ENCODE data around the gene MAP10.
A peak's percentile ranks its signal among the peaks of the same experiment; 100 is the strongest.
"Not testable (repeated sequence)": the region's sequence is repeated elsewhere in the genome, so short reads cannot be mapped to it uniquely, and the experiment has no call there.

MAP10 gene, protein sequence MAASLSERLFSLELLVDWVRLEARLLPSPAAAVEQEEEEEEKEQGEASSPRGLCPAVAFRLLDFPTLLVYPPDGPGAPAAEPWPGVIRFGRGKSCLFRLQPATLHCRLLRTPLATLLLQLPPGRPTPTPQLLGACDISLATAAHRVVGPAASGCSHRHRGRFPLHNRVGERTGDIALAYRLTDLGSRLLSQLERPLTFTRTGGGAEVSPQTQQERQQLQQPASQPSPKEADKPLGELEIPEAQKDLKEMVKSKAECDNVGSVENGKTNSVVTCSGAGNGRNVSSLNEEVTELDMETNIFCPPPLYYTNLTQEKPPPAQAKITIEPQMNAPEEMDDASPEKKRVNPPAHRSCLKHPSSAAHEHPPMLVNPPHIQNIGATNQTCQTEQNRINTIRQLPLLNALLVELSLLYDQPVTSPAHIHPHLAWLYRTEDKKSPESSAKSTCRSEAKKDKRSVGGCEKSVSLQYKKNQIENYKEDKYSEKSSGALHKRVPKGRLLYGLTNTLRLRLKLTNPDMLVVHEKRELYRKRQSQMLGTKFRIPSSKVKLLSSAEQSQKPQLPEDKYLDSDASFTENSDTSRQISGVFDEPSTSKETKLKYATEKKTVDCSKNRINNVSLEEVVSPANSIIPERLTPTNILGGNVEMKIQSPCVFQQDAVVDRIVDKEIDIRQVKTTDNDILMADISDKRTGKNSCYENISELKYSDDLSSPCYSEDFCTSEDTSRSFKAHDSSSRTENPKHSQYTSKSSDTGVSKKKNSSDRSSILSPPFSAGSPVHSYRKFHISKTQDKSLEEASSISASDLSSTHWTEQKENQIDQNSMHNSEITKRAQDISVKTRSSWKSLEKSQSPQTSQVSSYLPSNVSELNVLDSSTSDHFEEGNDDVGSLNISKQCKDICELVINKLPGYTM

DNA sequence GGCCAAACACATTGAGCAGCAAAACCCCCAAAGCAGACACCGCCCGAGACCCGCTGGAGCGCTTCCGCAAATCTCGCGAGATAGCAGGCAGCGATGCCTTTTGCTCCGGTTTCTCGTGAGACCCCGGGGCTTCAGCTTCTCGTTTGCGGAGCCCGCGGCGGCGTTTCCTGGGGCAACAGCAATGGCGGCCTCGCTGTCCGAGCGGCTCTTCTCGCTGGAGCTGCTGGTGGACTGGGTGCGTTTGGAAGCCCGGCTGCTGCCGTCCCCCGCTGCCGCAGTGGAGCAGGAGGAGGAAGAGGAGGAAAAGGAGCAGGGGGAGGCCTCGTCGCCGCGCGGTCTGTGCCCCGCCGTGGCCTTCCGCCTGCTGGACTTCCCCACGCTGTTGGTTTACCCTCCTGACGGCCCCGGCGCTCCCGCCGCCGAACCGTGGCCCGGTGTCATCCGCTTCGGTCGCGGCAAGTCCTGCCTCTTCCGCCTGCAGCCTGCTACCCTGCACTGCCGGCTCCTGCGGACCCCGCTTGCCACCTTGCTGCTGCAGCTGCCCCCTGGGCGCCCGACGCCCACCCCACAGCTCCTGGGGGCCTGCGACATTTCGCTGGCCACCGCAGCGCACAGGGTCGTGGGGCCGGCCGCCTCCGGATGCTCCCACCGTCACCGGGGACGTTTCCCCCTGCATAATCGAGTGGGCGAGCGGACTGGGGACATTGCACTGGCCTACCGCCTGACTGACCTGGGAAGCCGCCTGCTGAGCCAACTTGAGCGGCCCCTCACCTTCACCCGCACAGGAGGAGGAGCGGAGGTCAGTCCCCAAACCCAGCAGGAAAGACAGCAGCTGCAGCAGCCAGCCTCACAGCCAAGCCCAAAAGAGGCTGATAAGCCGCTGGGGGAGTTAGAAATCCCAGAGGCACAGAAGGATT lies at the start of gene MAP10:
Gene MAP10 (plus strand): TSS at position 148 of the 917 bp plus-strand sequence. CDS start 34 bp downstream, at position 182.
- peak; percentile 57 to 64 for DNase-seq

GRCh38 chr1:232764458-232765251 lies 40.6 kb upstream of the MAP10 start:
- no peak for DNase-seq

DNA sequence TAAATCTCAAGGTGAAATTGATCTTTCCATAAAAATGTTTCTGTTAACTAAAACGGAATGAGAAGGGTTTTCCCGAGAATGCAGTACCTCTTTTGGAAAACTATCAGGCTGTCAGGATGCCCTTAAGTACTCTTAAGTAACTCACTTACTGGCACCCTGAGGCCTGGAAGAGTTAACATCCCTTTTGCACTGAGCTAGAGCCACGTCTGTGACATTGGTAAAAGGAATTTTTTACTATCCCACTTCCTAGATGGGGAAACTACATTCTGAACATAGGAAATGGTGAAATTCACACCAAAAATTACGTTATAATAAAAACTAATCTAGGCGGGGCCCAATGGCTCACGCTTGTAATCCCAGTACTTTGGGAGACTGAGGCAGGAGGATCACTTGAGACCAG lies 39.7 kb upstream of the MAP10 start:
- DNase-seq = no peak

- no peak for DNase-seq
Measured at GRCh38 chr1:232766241-232766890, 38.9 kb upstream of the MAP10 start.

GRCh38 chr1:232766904-232767303 lies 38.3 kb upstream of the MAP10 start:
- no peak for DNase-seq

DNA sequence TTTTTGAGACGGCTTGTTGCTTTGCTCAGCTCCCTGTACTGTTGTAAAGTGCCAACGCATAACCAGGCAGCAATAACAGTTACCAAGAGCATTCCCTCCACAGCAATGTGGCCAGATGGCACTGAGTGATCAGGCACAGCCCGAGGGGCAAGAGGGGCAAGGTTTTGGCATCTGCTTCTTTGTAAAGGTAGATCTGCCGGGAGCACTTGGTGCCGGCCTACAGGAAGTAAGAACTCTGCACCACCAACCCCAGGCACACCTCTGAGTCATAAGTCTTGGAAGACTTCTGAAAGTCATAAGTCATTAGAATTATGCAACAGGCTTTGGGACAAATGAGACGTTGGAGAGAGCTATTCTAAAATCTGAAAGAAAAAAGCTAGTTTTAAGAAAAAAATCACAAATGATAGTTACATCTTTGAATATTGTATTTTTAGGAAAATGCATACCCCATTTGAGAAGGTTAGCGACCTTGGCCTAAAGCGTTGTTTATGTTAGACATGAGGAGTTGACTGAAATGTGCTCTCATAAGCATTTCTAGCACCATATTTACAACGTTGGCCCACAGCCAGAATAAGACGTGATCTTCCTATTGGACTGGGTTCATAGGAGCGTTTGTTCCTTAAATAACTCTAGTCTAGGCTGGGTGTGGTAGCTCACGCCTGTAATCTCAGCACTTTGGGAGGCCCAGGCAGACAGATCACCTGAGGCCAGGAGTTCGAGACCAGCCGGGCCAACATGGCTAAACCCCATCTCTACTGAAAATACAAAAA lies 37.7 kb upstream of the MAP10 start:
- no peak for DNase-seq

- no peak for DNase-seq
Measured at GRCh38 chr1:232768793-232769192, 36.4 kb upstream of the MAP10 start.

GRCh38 chr1:232769733-232770132 lies 35.5 kb upstream of the MAP10 start:
- DNase-seq = no peak

GRCh38 chr1:232773752-232774151 lies 31.5 kb upstream of the MAP10 start:
- no peak for DNase-seq

DNA sequence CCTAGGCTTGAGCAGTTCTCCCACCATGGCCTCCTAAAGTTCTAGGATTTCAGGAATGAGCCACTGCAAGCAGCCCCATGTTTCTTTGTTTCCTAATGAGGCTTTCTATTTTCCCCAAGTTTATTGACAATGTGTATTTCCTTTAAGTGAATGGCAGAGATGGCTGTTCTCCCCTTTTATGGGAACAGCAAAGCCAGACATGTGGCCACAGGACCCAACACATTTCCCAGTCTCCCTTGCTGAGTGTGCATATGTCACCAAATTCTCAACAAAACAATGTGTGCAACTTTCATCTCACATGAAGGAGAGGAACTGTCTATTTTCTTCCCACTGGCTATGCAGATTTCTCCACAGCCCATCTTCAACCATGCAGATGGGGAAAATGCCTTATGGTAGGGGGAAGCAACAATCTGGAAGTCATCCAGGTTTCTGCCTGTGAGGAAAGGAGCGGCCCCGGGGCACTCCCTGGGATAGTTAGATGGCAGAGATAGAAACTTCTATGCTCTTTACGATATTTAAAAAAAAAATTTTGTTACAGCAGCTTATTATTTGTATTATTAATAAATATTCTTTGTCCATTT lies 28.6 kb upstream of the MAP10 start:
- no peak for DNase-seq

- DNase-seq = no peak
Measured at GRCh38 chr1:232780354-232780753, 24.9 kb upstream of the MAP10 start.

GRCh38 chr1:232784794-232785193 lies 20.4 kb upstream of the MAP10 start:
- no peak for DNase-seq

DNA sequence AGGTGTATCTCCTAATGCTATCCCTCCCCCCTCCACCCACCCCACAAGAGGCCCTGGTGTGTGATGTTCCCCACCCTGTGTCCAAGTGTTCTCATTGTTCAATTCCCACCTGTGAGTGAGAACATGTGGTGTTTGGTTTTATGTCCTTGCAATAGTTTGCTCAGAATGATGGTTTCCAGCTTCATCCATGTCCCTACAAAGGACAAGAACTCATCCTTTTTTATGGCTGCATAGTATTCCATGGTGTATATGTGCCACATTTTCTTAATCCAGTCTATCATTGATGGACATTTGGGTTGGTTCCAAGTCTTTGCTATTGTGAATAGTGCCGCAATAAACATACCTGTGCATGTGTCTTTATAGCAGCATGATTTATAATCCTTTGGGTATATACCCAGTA lies 19.6 kb upstream of the MAP10 start:
- not testable (repeated sequence) for DNase-seq

GRCh38 chr1:232786845-232787455 lies 18.3 kb upstream of the MAP10 start:
- no peak for DNase-seq

DNA sequence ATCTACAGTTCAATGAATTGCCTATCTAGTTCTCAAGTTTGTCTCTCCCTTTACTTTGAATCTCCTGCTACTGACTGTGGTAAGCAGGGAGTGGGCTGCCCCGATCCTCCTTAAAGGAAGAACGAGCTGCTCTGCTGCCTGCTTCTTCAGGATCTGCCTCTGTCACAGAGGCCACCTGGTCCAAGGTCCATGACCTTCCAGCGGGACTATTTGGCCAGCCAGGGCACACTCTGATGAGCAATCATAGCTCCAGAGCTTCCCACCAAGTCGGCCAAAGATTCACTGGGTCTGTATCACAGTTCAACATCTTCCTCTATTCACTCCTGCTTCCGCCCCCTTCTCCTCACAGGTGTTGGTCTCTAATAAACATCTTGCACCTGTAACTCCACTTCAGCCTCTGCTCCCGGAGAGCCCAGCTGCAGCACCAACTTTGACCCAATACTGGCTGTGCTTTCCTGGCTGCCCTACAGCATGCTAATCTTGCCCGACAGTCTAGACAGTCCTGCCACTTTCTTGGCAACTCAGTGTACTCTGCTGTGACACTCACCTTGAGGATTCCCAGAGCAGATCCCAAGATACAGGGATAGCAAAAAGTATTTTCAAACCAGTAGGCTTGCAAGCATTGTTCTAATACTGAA lies 16.9 kb upstream of the MAP10 start:
- no peak for DNase-seq

DNA sequence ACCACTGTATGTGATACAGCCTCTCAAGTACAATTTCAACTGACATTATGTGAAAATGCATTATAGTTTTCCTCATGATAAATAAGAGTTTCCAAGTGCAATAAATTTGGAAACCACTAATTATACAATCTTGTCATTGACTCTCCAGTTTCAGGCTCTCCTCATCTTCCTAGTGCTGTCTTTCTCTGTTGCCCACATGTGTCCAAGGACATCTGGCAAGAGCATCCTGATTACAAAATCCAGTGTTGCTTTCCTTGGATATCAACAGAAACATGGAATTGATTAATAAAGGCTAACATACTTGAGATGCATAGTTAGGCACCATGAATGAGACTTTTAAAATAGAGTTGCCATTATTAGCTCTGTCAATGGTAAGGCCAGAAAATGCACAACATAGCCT lies 15.6 kb upstream of the MAP10 start:
- no peak for DNase-seq

- DNase-seq = no peak
Measured at GRCh38 chr1:232792949-232793348, 12.3 kb upstream of the MAP10 start.

DNA sequence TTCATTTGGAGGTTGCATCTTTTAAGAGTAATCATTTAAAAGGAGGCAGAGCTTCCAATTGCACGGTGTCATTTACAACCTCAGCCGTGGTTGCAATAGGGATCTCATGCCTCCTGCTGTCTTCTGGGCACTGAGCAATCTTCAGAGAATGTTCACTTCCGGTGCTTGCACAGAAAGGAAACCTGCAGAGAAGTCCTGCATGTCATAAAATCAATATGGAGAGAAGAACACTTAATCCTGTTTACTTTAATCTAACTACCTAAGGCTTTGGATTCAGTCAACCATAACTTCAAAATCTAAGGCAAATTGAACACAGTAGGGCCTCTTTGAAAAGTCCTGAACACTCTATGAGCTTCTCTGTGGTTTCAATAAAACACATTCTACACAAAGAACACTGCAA lies 11.3 kb upstream of the MAP10 start:
- DNase-seq = no peak

DNA sequence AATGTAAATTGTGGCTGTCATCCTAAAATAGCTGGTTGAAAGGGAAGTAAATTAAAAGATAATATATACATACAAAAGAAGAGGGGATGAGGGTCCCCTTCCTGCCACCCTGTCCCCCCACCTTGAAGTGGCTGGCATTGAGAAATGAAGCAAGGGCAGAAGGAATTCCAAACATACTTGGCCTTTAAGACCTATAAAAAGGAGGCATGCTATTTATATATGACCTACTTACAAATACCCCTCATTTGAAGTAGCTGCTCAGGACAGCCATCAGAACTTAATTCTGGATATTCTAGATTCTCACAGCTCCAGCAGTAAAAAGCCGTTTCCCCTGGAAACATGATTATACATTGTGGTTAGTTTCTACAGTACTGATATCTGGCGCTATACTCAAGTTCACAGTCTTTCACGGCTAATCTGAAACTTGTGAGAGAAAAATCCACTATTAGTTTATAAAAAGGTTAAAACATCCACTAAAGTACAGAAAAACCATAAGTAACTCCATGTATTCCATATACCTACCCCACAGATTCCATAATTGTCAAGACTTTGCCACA lies 9.6 kb upstream of the MAP10 start:
- DNase-seq = no peak

All from stimulated activated CD4-positive, alpha-beta T cell treated with anti-CD3 and anti-CD28 coated beads, Interleukin-2, amount 100 ng/mL, for 48 hours (primary cell).